HG03060 (cell line): ENCODE data around the gene ALOX15B.

Experiments
- ATAC-seq: cut with Tn5 transposase; IDR thresholded peaks from one replicate; pipeline ENCODE4 v1.9.1; 2021; ENCODE audit warnings: low read depth, moderate number of reproducible peaks; ENCODE audit not compliant: unreplicated experiment

The ALOX15B gene

DNA sequence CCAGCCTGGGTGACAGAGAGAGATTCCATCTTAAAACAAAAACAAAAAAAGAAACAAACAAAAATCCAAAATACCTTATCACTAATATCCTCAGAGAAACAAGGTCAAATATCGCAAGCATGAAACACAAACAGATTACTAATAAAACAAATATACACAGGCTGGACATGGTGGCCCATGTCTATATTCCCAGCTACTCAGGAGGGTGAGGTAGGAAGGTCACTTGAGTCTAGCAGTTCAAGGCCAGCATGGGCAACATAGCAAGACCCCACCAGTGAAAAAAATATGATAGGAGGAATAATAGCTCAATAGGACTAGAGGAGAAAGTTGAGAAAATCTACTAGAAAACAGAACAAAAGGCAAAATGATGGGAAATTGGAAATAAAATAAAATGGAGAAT, 6.9 kb upstream of the ALOX15B start:
- no peak for ATAC-seq

DNA sequence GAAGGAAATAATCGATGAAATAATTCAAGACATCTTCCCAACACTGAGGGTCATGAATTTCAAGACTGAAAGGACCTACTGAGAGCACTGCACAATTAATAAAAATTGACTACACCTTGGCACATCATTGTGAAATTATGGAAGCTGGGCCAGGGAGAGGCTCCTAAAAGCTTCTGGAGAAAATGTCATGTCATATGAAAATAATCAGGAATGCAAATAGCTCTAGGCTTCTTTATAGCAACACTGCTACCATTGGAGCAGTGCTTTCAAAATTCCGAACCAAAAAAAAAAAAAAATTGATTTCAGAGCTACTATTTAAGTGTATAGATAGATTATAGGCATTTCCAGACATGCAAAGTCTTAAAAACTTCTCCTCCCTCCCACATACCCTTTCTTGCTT, 6.4 kb upstream of the ALOX15B start:
- no peak for ATAC-seq

DNA sequence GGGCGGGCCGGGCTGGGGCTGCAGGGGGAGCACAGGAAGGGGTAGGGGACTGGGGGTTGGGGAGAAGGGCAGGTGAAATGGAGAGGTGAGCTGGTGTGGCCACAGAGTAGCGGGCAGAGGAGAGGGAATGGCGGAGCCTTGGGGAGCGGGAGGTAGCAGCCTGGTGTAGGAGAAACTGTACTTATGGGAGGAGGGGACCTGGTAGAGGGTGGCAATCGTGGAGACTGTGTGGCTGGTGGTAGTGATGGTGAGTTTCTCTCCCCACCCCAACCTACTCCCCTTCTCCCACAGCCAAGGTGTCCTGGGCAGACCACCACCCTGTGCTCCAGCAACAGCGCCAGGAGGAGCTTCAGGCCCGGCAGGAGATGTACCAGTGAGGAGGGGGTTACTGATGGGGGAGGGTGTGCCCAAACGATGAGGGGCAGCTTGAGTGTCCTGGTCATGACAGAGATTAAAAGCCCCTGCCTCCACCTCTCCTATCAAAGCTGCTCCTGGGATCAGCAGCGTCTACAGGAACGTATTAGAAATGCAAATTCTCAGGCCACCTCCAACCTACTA, 831 bp downstream of the ALOX15B start:
- no peak for ATAC-seq

DNA sequence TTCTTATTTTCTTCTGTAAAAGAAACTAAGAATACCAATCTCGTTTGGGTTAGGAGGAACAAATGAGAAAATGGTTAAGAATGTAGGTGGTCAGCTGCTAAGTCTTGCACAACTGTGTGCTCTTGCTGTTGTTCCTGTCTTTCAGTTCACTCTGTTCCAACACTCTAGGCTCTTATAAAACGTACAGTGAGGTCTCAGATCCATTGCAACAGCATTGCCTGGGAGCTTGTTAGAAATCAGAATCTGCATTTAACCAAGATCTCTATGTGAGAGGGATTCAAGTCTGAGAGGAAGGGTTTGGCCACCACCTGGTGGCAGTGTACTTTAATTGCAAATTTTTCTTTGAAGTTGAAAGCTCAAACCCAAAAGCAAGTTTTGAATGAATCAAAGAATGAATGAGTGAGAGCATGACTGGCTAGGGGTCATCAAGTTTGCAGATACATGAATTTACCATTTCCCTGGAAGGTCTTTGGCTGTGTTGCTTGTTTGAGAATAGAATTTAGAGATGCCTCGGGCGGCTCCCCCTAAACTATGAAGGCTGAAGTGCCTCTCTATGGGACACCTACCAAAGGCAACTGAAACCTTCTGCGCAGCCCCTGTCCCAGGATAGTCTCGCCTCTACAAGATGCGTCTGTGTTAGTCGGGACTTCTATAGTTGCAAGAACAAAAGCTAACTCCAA, 2.5 kb downstream of the ALOX15B start:
- ATAC-seq, result no peak

DNA sequence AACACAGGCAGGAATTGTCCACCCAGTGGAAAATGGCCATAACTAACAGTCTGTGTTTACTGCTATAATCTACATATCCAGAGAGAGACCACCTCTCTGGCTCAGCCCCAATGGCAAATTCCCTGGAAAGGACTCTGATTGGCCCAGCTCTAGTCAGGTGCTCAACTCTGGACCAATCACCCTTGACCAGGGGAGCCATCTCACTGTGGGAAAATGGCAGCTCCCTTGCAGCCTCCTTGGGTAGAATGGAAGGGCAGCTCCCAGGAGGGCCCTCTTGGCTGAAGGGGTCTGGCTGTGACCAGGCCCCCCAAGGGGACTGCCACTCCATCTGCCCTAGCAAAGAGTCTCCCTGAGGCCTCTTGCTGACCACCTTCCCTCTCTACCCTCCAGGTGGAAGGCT, 3.1 kb downstream of the ALOX15B start:
- no peak for ATAC-seq

DNA sequence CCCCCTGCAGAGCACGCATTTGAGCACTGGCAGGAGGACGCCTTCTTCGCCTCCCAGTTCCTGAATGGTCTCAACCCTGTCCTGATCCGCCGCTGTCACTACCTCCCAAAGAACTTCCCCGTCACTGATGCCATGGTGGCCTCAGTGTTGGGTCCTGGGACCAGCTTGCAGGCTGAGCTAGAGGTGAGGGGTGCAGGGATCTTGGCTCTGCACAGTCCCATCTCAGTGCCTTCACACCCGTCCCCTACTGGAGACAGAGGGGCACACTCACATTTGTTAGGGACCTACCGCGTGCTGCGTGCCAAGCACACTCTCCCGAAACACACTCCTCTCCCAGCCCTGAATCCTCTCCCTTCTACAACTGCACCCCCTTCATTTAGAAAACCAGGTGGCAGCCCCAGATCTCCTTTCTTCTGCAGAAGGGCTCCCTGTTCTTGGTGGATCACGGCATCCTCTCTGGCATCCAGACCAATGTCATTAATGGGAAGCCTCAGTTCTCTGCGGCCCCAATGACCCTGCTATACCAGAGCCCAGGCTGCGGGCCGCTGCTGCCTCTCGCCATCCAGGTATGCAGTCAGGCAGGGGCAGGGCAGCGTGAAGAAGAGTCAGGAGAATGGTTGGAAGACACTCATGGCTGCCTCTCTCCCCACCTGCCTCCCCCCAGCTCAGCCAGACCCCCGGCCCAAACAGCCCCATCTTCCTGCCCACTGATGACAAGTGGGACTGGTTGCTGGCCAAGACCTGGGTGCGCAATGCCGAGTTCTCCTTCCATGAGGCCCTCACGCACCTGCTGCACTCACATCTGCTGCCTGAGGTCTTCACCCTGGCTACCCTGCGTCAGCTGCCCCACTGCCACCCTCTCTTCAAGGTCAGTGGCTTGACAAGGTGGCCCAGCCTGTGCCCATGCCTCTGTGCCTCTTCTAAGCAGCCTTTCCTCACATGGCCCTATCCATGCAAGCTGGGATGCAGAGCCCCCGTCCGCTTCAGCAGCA, 6.3 kb downstream of the ALOX15B start:
- ATAC-seq, result no peak

DNA sequence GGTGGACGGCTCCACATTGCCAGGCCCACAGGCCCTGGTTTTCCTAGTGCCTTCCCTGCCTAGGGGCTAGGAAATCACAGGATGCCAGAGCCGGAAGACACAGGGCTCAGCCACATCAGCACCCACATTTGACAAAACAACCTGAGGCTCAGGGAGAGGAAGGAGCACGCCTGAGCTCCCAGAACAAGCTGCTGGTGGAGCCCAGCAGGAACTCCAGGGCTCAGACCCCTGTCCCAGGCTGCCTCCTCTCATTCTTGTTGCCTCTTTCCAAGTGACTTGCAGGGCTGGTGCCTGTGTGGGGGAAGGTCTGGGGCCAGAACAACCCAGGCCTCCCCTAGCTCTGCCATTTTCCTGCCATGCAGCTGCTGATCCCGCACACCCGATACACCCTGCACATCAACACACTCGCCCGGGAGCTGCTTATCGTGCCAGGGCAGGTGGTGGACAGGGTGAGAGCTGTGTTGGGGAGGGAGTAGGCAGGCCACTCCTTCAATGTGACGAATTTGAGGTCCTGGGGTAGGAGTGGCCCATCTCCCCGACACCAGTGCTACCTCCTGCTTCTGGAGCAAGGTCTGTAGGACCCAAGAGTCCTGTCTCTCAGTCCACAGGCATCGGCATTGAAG, 7.6 kb downstream of the ALOX15B start:
- ATAC-seq, result no peak

DNA sequence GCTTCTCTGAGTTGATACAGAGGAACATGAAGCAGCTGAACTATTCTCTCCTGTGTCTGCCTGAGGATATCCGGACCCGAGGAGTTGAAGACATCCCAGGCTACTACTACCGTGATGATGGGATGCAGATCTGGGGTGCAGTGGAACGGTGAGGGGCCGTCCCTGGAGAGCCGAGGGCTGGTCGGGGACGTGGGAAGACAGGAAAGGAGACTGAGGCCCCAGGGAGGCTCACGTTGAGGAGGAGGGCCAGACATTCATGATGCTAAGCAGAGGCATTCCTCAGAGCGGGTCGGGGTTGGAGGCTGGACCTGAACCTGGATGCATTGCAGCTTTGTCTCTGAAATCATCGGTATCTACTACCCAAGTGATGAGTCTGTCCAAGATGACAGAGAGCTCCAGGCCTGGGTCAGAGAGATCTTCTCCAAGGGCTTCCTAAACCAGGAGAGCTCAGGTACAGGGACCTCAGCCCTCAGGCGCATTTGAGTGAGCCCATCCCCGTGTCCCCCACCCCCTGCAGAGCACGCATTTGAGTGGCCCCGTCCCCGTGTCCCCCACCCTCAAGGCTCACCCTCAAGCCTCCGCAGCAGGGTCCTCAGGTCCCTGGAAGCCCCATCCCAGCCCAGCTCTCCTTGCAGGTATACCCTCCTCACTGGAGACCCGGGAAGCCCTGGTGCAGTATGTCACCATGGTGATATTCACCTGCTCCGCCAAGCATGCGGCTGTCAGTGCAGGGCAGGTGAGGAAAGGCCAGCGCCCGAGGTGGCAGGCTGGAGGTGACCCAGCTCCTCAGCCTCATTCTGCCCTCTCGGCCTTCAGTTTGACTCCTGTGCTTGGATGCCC, 8.3 kb downstream of the ALOX15B start:
- ATAC-seq, result no peak

DNA sequence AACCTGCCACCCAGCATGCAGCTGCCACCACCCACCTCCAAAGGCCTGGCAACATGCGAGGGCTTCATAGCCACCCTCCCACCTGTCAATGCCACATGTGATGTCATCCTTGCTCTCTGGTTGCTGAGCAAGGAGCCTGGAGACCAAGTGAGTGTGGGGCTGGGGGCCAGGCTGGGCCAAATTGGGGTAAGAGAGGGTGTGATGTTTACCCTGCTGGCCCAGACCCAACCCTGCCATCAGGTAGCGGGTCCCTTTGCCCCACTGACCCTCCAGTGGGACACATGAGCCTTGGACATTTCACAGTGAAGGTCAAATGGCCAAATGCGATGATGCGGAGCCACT, 8.9 kb downstream of the ALOX15B start:
- no peak for ATAC-seq

DNA sequence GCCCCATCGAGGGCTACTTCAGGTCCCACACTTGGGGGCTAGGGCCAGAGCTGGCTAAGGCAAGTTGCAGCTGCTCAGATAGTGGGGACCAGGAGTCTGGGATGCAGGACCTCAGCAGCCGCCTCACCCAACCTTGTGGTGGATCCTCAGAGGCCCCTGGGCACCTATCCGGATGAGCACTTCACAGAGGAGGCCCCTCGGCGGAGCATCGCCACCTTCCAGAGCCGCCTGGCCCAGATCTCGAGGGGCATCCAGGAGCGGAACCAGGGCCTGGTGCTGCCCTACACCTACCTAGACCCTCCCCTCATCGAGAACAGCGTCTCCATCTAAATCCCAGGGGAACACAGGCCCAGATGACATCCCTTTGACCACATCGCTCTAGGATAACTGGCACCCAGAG, 9.4 kb downstream of the ALOX15B start:
- no peak for ATAC-seq

DNA sequence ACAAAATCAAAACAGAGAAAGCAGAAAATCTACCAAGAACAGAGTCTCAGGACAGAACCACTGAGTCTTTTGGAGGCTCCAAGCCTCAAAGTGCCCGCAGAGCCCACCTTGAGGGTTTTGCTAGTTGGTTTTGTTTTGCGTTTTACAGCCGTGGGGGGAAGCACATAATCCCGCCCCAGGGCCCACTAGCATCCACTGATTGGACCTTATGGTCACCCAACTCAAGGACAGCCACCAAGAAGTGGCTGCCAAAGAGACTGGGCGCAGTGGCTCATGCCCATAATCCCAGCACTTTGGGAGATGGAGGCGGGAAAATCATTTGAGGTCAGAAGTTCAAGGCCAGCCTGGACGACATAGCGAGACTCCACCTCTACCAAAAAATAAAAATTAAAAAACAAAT, 9.9 kb downstream of the ALOX15B start:
- ATAC-seq, result no peak

DNA sequence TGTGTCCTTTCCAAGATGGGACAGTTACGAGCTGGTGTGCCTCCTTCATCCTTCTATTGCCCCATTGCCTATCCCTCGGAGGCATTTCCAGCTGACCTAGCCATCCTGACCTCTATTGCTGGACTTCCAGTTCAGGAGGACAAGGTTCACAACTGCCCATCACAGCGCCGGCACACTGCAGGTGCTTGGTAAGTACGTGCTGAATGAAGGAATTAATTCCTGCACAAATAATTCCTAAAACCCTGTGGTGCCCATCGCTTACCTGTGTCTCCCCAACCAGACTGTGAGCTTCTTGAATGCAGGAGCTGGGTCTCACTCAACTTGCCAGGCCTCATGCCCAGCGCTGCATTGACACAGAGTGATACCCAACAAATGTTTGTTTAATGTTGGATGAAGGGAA, 13.0 kb downstream of the ALOX15B start:
- ATAC-seq, result no peak

DNA sequence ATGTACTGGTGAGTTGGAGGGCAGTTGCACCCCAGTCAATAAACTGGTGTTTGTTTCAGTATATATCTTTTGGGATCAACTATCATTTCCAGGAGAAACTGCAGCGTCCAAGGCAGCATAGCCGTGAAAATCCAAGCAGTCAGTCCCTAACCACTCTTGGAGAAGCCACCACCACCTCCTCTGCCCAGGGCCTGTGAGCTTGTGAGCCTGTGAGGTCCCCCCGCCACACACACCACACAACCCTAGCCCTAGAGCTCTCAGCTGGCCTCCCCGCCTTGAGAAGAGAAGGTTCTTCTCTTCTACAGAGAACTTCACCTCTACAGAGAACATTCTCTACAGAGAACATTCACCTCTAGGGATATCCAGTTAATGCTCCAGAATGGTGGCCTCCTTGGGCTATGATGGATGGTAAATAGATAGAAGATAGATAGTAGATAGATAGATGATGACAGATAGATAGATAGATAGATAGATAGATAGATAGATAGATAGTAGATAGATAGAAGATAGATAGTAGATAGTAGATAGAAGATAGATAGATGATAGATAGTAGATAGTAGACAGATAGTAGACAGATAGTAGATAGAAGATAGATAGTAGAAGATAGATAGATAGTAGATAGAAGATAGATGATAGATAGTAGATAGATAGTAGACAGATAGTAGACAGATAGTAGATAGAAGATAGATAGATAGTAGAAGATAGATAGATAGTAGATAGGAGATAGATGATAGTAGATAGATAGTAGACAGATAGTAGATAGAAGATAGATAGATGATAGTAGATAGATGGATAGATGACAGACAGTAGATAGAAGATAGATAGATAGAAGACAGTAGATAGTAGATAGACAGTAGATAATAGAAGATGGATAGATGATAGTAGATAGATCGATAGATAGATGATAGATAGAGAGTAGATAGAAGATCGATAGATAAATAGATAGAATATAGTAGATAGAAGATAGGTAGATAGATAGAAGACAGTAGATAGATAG, 13.7 kb downstream of the ALOX15B start:
- ATAC-seq, result no peak

DNA sequence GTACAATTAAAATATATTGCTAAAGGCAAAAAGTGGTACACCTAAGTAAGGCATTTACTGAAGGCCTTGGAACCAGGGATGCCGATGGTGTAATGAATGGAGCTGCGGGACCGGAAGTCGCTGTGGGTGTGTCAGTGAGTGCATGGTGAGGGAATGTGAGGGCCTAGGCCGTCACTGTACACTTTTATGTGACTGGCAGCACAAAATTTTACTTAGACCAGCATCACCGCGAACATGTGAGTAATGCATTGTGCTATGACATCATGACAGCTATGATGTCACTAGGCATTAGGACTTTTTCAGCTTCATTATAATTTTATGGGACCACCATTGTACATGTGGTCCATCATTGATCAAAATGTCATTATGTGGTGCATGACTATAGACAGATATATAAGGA, 14.7 kb downstream of the ALOX15B start:
- no peak for ATAC-seq

DNA sequence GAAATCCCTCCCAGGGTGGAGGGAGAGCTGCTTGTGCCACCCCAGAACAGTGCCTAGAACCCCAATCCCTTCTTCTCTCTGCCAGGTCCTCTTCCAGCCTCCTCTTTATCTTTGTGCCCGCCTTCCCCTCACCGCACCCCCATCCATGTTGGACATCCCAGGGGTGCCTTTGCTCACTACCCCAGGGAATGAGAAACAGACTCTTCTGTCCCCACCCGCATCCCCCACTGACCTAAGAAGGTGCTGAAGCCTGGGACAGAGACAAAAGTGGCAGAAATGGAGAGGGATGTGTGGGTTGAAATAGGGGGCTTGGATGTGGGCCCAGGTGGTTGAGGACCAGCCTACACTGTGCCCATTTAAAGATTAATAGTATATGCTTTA, 17.0 kb downstream of the ALOX15B start:
- ATAC-seq, result no peak

DNA sequence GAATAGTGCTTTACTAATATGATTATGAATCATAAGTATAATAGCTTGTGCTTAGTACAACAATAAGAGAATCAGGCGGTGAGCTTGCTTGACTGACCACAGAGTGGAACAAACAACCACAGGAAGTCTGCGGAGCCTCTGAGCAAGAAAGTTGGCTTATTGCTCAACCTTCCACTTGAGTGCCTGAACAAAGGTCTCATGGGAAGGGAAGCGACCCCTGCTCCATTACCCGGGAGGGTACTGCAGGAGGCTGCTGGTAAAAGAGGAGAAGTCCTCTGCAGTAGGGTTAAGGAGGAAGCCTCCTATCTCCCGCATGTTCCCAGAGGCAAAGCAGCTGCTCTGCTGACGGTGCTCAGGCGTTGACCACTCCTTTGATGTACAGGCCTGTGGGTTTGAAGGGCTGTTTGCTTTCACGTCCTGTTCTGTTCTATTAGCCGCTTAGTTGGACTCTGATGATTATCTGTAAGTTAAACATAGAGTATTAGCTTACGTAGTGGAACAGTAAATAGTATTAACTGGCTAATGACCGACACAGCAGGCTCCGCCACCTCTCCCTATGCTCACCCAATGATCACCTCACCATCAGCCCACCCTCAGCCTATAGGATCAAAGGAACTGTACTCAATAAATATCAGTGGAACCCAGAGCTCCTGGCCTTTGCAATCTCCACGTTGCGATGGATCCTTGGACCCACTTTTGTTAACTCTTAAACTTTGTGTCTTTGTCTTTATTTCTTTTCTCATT, 17.5 kb downstream of the ALOX15B start:
- no peak for ATAC-seq

DNA sequence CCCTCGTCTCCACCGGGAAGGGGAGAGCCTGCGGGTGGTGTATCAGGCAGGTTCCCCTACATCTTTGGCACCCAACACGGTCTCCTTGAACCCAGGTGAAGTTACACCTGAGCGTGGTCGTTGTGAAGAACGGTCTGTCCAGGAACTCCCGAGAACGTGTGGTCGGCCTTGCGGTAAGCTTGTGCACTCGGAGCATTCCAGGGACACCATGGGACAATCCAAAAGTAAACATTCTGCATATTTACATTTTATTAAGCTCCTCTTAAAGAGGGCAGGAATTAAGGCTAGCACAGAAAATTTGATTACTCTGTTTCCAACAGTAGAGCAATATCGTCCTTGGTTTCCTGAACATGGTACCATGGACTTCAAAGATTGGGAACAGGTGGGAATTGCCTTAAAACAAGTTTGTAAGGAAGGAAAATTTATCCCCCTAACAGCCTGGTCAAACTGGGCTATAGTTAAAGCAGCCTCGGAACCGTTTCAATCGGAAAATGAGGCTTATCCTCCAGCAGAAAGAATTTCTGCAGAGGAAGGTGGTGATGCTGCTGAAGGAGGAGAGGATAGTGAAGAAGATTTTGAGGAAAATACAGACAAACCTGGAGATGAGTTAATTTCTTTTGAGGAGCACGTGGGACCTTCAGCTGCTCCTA, 18.2 kb downstream of the ALOX15B start:
- no peak for ATAC-seq

DNA sequence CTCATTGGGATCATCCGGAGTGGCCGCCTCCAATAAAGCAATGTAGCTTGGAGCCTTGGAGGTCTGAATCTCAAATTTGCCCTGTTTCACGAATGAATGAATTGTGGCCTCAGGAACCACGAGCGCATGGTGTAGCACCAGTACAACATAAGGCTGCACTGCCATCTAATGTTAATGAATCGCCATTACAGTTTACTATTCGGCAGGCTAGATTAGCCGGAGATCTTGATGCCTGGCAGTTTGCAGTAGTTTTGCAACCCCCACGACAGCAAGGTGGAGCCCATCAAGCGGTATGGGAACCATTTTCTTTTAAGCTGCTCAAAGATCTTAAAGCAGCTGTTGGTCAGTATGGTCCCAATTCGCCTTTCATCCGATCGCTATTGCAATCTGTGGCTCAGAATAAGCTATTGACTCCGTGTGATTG, 18.8 kb downstream of the ALOX15B start:
- no peak for ATAC-seq
